Mucosa of stomach (tissue), 1 donor: ENCODE data around the gene ERGIC1.

Experiments
- H3K27me3 ChIP-seq: one replicate; pipeline ENCODE4 v1.7.0; 2013; ENCODE audit warnings: mild to moderate bottlenecking, low read length; ENCODE audit not compliant: control insufficient read depth, insufficient read depth
- H3K36me3 ChIP-seq: one replicate; pipeline ENCODE4 v1.7.0; 2013; ENCODE audit warnings: low read length; ENCODE audit not compliant: control insufficient read depth, insufficient read depth
- H3K4me1 ChIP-seq: one replicate; pipeline ENCODE4 v1.7.0; 2013; ENCODE audit warnings: mild to moderate bottlenecking, low read length; ENCODE audit not compliant: control insufficient read depth, insufficient read depth
- H3K4me3 ChIP-seq: one replicate; pipeline ENCODE4 v1.7.0; 2013; ENCODE audit warnings: low read length
- H3K9ac ChIP-seq: one replicate; pipeline ENCODE4 v1.7.0; 2013; ENCODE audit warnings: mild to moderate bottlenecking, low read length, moderate library complexity
- H3K9me3 ChIP-seq: one replicate; pipeline ENCODE4 v1.7.0; 2013; ENCODE audit warnings: mild to moderate bottlenecking, low read length, moderate library complexity; ENCODE audit not compliant: control insufficient read depth
- donor health status: Pancreatic carcinoma.

The ERGIC1 gene

GRCh38 chr5:172821340-172821985 is 12.6 kb upstream of the ERGIC1 start:
- Histone ChIP-seq H3K4me3 (no peak overlapping the region), H3K4me1 (peaks cover 14% of the 10 kb centered on the region), H3K9ac (no peak overlapping the region), H3K9me3 (no peaks in the 10 kb centered on the region), H3K36me3 (no peaks in the 10 kb centered on the region), H3K27me3 (no peaks in the 10 kb centered on the region)

DNA sequence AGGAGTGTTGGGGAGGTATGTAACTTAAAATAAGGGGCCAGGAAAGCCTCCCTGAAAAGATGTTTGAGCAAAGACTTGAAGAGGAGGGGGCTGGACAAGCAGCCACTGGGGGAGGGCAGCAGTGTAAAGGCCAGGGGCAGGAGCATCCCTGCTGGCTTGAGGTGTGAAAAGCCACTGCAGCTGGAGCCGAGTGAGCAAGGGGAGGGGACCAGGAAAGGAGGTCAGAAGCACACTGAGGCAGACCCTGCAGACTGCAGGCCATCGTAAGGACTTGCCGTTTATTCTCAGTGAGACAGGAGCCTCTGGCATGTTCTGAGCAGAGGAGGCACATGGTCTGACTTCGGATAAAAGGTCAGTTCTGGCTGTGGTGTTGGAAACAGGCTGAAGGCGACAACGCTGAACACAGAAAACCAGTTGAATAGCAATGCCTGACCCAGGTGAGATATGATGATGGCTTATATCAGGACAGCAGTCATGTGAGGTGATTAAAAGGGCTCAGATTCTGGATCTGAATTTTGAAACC is 10.2 kb upstream of the ERGIC1 start:
- Histone ChIP-seq H3K9ac (no peak overlapping the region), H3K36me3 (no peaks in the 10 kb centered on the region), H3K4me3 (no peak overlapping the region), H3K9me3 (no peaks in the 10 kb centered on the region), H3K4me1 (peaks cover 14% of the 10 kb centered on the region), H3K27me3 (no peaks in the 10 kb centered on the region)

- Histone ChIP-seq H3K9me3 (no peaks in the 10 kb centered on the region), H3K9ac (no peak overlapping the region), H3K36me3 (no peaks in the 10 kb centered on the region), H3K27me3 (no peaks in the 10 kb centered on the region), H3K4me1 (peaks cover under 1% of the 10 kb centered on the region), H3K4me3 (no peak overlapping the region)
Measured at GRCh38 chr5:172825610-172826204, 8.3 kb upstream of the ERGIC1 start.

DNA sequence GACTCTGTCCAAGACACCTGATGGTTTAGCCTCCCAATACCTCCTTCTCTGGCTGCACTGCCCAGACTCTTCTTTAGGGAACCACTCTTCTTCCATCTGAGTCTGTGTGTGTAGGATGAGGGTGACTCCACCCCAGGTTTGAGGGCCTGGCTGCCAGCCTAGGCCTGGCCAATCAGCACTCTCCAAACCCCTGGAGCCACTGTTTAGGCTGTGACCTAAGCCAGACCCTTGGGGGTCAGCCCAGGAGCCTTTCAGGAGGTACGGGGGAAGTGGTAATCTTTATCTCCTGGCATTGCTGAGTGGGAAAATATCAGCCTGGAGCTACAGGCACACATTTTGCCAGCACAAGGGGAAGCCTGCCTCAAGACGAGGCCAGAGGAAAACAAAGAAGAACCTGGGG is 6.2 kb upstream of the ERGIC1 start:
- no peak overlapping the region for H3K9ac ChIP-seq
- no peaks in the 10 kb centered on the region for H3K27me3 ChIP-seq
- H3K4me1 ChIP-seq: no peaks in the 10 kb centered on the region
- no peak overlapping the region for H3K4me3 ChIP-seq
- no peaks in the 10 kb centered on the region for H3K36me3 ChIP-seq
- no peaks in the 10 kb centered on the region for H3K9me3 ChIP-seq

- no peaks in the 10 kb centered on the region for H3K27me3 ChIP-seq
- H3K9me3 ChIP-seq: no peaks in the 10 kb centered on the region
- H3K36me3 ChIP-seq: no peaks in the 10 kb centered on the region
- H3K4me3 ChIP-seq: no peak overlapping the region
- peaks cover 7% of the 10 kb centered on the region for H3K4me1 ChIP-seq
- no peak overlapping the region for H3K9ac ChIP-seq
Measured at GRCh38 chr5:172828911-172829431, 5.1 kb upstream of the ERGIC1 start.

- Histone ChIP-seq H3K4me1 (peaks cover 8% of the 10 kb centered on the region), H3K4me3 (no peak overlapping the region), H3K27me3 (no peaks in the 10 kb centered on the region), H3K9me3 (no peaks in the 10 kb centered on the region), H3K36me3 (no peaks in the 10 kb centered on the region), H3K9ac (no peak overlapping the region)
Measured at GRCh38 chr5:172830275-172830799, 3.7 kb upstream of the ERGIC1 start.

GRCh38 chr5:172830876-172831662 is 3.0 kb upstream of the ERGIC1 start:
- Histone ChIP-seq H3K9me3 (no peaks in the 10 kb centered on the region), H3K4me1 (peaks cover 15% of the 10 kb centered on the region), H3K27me3 (no peaks in the 10 kb centered on the region), H3K36me3 (no peaks in the 10 kb centered on the region), H3K4me3 (no peak overlapping the region), H3K9ac (no peak overlapping the region)

DNA sequence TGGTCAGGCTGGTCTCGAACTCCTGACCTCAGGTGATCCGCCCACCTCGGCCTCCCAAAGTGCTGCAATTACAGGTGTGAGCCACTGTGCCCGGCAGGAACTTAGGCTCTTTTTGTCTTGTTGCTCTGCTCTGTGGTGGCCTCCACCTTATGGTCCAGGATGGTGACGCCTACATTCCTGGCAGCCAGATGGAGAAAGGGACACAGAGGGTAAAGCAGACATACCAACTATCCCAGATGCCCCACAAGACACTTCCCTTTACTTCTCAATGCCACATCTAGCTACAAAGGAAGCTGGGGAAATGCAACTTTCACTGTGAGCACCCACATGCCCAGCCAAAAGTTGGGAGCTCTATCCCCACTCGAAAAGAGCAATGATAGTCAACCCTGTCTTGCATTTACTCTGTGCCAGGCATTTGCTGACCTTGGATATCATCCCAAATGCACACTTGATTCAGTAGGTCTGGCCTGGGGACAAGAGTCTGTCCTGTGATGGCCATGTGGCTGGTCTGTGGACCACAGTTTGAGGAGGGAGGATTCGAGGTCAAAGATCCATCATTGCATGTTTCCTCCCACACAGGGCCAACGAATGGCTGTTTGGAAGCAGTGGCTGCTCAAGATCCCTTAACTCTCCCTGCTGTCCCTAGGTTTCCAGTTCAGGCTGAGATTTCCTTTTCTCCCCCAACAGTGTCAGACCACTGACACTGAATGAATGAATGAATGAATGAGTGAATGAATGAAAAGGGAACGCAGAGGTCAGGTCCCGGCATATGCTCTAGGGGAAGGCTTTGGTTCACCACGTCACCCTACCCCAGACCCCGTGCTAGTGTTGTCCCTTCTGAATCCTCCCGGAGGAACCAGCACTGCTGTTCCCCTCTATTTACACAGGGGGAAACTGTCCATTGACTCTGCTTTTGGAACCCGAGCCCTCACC is 1.4 kb upstream of the ERGIC1 start:
- Histone ChIP-seq H3K9ac (peak overlapping the region; percentile 13), H3K4me3 (no peak overlapping the region)

DNA sequence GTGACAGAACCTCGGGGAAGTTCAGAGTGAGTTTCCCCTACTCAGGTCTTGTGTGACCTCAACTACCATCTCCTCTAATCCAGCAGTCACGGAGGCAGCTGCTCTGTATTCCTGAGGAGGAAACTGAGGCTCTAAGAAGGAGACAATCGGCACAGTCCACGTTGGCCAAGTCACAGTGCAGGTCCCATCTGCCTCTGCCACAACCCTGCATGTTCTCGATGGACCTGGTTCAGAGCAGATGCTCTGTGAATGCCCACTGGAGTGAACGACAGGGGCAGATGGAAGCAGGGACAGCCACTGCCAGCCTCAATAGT is 722 bp upstream of the ERGIC1 start:
- Histone ChIP-seq H3K4me3 (no peak overlapping the region), H3K36me3 (no peaks in the 10 kb centered on the region), H3K9me3 (no peaks in the 10 kb centered on the region), H3K4me1 (peaks cover 30% of the 10 kb centered on the region), H3K27me3 (no peaks in the 10 kb centered on the region), H3K9ac (peak overlapping the region; percentile 13)

More for the DNA sequence above, 1.4 kb upstream of the ERGIC1 start:
- H3K36me3 ChIP-seq: no peaks in the 10 kb centered on the region
- H3K27me3 ChIP-seq: no peaks in the 10 kb centered on the region
- H3K9me3 ChIP-seq: no peaks in the 10 kb centered on the region
- H3K4me1 ChIP-seq: peaks cover 30% of the 10 kb centered on the region

GRCh38 chr5:172834415-172835289 is 601 bp downstream of the ERGIC1 start:
- no peaks in the 10 kb centered on the region for H3K36me3 ChIP-seq
- H3K27me3 ChIP-seq: no peaks in the 10 kb centered on the region
- H3K9me3 ChIP-seq: no peaks in the 10 kb centered on the region
- peaks cover 34% of the 10 kb centered on the region for H3K4me1 ChIP-seq
- H3K4me3 ChIP-seq: peak overlapping the region; percentile 54
- H3K9ac ChIP-seq: peak overlapping the region; percentile 95
